GM18861 (cell line): ENCODE data around the gene BOD1L1.

ENCODE experiments used
- ATAC-seq: cut with Tn5 transposase; IDR thresholded peaks from one replicate; pipeline ENCODE4 v1.9.1; 2021; ENCODE audit not compliant: unreplicated experiment

BOD1L1 gene

GRCh38 chr4:13527192-13527980 lies 100.1 kb downstream of the BOD1L1 start:
- no peak for ATAC-seq

GRCh38 chr4:13526658-13527057 lies 100.9 kb downstream of the BOD1L1 start:
- no peak for ATAC-seq

- no peak for ATAC-seq
Measured at GRCh38 chr4:13525606-13526281, 101.8 kb downstream of the BOD1L1 start.

- ATAC-seq: no peak
Measured at GRCh38 chr4:13524504-13525243, 102.9 kb downstream of the BOD1L1 start.

GRCh38 chr4:13523591-13524503 lies 103.7 kb downstream of the BOD1L1 start:
- no peak for ATAC-seq

GRCh38 chr4:13523105-13523477 lies 104.4 kb downstream of the BOD1L1 start:
- ATAC-seq: no peak

GRCh38 chr4:13522282-13523104 lies 105.0 kb downstream of the BOD1L1 start:
- ATAC-seq: no peak

GRCh38 chr4:13521047-13521446 lies 106.5 kb downstream of the BOD1L1 start:
- ATAC-seq: no peak
